SH-SY5Y (cell line): ENCODE data around the gene CYFIP2.

ENCODE experiments used
- GATA2 ChIP-seq: IDR thresholded peaks from 2 replicates; pipeline ENCODE4 v1.6.1; 2011; ENCODE audit warnings: mild to moderate bottlenecking, low read depth, low read length
- GATA3 ChIP-seq: IDR thresholded peaks from 2 replicates; pipeline ENCODE4 v1.6.1; 2011; ENCODE audit warnings: low read depth, mild to moderate bottlenecking, low read length, moderate library complexity

DNA sequence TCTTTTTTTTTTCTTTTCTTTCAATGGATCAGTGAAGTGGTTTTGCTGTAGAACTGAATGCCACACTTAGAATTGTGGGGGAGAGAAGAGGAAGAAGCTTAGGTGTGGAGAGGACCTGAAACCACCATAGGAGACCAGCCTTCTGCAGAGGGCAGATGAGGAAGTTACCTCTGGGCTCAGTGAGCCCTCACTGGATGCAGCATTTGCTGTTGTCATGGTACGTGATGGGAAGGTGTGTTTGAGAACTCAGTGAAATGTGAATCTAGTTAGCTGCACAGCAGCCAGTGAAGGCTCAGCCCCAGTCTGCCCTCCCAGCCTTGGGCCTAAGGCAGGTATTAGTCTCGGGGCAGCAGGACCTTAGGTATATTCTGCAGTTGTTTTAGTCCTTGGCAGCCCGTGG, 17.5 kb downstream of the CYFIP2 start:
- TF ChIP-seq GATA2 (no peak), GATA3 (no peak)
